ENCODE data around the gene POLD1.

POLD1 gene

DNA sequence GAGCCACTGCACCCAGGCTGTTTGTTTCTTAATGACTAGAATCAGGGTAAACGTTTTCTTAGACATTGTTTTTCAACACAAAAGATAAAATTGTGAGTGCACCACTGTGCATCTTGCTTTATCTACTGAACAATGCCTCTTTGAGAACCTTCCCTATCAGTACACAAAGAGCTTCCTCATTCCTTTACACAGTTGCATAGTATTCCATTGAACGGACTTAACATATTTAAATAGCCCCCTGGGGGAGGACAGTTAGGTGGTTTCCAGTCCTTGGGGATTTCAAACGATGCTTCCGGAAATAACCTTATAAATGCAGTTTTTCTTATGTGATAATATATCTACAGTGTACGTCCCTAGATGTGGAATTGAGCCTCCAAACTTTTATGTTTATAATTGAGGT lies 8.6 kb downstream of the POLD1 start:
- Histone ChIP-seq H3K9me3 (ENCODE audit: severe bottlenecking) (no peaks in the 10 kb centered on the region), H3K4me3 (ENCODE audit: low read depth, low read length) (no peak overlapping the region), H3K36me3 (peaks cover 36% of the 10 kb centered on the region), H3K27ac (no peak overlapping the region), H3K27me3 (ENCODE audit: insufficient read depth, low read depth, severe bottlenecking) (no peaks in the 10 kb centered on the region)
- no peak for DNase-seq
- TF ChIP-seq, protein P1, sequence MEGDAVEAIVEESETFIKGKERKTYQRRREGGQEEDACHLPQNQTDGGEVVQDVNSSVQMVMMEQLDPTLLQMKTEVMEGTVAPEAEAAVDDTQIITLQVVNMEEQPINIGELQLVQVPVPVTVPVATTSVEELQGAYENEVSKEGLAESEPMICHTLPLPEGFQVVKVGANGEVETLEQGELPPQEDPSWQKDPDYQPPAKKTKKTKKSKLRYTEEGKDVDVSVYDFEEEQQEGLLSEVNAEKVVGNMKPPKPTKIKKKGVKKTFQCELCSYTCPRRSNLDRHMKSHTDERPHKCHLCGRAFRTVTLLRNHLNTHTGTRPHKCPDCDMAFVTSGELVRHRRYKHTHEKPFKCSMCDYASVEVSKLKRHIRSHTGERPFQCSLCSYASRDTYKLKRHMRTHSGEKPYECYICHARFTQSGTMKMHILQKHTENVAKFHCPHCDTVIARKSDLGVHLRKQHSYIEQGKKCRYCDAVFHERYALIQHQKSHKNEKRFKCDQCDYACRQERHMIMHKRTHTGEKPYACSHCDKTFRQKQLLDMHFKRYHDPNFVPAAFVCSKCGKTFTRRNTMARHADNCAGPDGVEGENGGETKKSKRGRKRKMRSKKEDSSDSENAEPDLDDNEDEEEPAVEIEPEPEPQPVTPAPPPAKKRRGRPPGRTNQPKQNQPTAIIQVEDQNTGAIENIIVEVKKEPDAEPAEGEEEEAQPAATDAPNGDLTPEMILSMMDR (IDR thresholded peaks at IDR 0.05; ENCODE audit: low read depth, low read length): no peak

DNA sequence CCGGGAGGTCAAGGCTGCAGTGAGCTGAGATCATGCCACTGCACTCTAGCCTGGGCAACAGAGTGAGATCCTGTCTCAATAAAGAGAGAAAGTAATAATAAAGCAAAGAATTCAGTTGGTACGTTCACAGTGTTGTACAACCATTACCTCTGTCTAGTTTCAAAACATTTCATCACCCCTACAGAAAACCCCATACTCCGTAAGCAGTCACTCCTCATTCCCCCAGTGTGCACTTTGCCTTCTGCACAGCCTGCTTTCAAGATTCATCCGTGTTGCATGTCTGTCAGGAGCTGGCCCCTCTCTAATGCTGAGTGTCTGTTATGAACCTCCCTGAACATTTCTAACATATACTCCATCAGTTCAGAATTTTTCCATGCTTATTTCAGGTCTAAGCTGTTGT lies 9.4 kb downstream of the POLD1 start:
- Histone ChIP-seq H3K27ac (no peak overlapping the region), H3K4me3 (ENCODE audit: low read depth, low read length) (no peak overlapping the region), H3K27me3 (ENCODE audit: insufficient read depth, low read depth, severe bottlenecking) (no peaks in the 10 kb centered on the region), H3K9me3 (ENCODE audit: severe bottlenecking) (no peaks in the 10 kb centered on the region), H3K36me3 (peaks cover 29% of the 10 kb centered on the region)
- no peak for DNase-seq
- TF ChIP-seq, protein P1 (IDR thresholded peaks at IDR 0.05; ENCODE audit: low read depth, low read length): no peak

DNA sequence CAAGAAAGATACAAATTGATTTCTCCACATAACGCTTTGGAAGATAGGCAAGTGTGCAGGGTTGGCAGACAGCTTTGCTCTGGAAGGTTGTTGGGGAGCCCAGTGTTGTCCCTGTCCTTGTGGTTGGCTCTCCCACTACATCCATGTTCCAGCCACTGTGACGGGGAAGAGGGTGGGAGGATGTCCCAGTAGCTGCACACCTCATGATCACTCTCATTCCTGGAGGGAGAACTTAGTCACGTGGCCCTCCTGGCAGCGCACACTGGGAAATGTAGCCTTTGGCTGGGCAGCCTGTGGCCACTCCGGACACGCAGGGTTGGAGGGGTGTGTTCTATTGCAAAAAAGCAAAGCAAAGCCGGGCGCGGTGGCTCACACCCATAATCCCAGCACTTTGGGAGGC lies 9.9 kb downstream of the POLD1 start:
- no peak for DNase-seq
- no peaks in the 10 kb centered on the region for H3K9me3 ChIP-seq (ENCODE audit: severe bottlenecking)
- no peak overlapping the region for H3K27ac ChIP-seq
- H3K36me3 ChIP-seq: peaks cover 31% of the 10 kb centered on the region
- H3K27me3 ChIP-seq (ENCODE audit: insufficient read depth, low read depth, severe bottlenecking): no peaks in the 10 kb centered on the region
- H3K4me3 ChIP-seq (ENCODE audit: low read depth, low read length): no peak overlapping the region
- TF ChIP-seq, protein P1 (IDR thresholded peaks at IDR 0.05; ENCODE audit: low read depth, low read length): no peak

DNA sequence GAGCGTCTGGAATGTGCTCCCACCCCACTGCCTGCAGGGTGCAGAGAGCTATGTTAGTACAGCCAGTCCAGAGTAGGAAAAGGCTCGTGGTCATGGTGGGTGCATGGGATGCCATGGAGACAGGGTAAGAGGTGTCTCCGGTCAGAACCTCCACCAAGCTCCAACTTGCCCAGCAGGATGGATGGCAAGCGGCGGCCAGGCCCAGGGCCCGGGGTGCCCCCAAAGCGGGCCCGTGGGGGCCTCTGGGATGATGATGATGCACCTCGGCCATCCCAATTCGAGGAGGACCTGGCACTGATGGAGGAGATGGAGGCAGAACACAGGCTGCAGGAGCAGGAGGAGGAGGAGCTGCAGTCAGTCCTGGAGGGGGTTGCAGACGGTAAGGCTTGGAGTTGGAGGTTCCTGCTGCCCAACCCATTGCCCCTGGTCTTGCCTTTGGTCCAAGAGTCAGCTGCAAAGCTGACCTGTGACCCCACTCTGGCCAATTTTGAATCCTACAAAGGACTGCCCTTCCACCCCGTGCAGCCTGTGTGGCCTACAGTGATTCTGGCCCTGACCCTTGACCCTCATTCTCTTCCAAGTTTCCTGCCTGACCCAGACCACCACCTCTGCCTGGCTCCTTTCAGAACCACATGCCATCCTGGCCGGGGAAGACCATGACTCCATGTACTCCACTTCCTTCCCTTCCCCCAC lies 14.7 kb downstream of the POLD1 start:
- no peak for DNase-seq
- H3K4me3 ChIP-seq (ENCODE audit: low read depth, low read length): no peak overlapping the region
- peaks cover 39% of the 10 kb centered on the region for H3K36me3 ChIP-seq
- TF ChIP-seq, protein P1 (IDR thresholded peaks at IDR 0.05; ENCODE audit: low read depth, low read length): no peak
- H3K27ac ChIP-seq: no peak overlapping the region
- H3K27me3 ChIP-seq (ENCODE audit: insufficient read depth, low read depth, severe bottlenecking): no peaks in the 10 kb centered on the region
- H3K9me3 ChIP-seq (ENCODE audit: severe bottlenecking): no peaks in the 10 kb centered on the region

DNA sequence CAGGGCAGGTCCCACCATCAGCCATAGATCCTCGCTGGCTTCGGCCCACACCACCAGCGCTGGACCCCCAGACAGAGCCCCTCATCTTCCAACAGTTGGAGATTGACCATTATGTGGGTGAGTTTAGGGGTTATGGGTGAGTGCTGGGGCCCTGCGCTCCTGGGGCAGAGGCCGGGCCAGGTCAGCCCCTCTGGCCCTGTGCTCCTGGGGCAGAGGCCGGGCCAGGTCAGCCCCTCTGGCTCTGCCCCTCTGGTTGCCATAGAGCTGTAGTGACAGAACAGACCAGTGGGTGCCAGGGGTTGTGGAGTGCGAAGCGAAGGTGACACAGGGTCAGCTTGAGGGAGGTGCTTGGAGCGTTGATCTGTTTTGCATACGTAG lies 15.2 kb downstream of the POLD1 start:
- H3K36me3 ChIP-seq: peaks cover 38% of the 10 kb centered on the region

More for the DNA sequence above, 15.2 kb downstream of the POLD1 start:
- H3K9me3 ChIP-seq (ENCODE audit: severe bottlenecking): no peaks in the 10 kb centered on the region
- TF ChIP-seq, protein P1 (IDR thresholded peaks at IDR 0.05; ENCODE audit: low read depth, low read length): no peak
- no peak for DNase-seq
- no peaks in the 10 kb centered on the region for H3K27me3 ChIP-seq (ENCODE audit: insufficient read depth, low read depth, severe bottlenecking)
- no peak overlapping the region for H3K27ac ChIP-seq
- no peak overlapping the region for H3K4me3 ChIP-seq (ENCODE audit: low read depth, low read length)
